ENCODE data around the gene RCOR1. TPM values are rescaled to one million over a fixed set of nuclear protein-coding genes. Genes with fewer than 3 reads are reported as not detected.

Gene RCOR1
- total RNA-seq, 1 donor from 2014 or later, result 4.7 TPM

DNA sequence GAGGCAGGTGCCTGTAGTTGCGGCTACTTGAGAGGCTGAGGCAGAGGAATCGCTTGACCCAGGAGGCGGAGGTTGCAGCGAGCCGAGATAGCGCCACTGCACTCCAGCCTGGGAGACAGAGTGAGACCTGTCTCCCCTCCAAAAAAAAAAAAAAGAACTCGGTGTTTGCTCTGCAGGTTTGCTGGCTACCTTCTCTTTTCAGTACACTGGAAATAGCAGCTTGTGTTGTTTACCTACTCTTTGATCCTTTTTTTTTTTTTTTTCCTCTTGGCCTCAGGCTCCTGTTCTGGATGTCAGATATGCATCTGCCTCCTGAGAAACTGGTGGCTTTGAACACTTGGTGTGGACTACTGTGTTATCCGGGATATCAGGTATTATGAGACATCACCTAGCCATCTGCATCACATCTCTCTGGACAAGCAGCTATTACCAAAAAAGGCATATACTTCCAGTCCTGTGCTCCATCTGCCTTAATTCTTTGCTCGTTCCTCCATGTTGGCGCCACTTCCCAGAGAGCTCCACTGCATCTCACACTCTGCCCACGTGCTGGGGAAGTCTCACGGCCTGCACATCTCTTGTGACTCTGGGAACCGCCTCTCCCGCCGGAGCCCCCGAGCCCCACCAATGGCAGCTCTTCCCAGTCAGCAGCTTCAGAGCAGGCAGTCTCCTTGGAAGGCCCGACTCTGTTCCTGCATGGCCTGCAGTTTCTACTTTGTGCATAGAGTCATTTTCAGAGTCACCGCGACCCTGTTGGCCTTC is 133.9 kb downstream of the RCOR1 start:
- no peaks in the 10 kb centered on the region for H3K27me3 ChIP-seq
- no peak overlapping the region for H3K27ac ChIP-seq
- H3K36me3 ChIP-seq, result peaks cover 21 to 55% of the 10 kb centered on the region in 2 donors
- H3K4me1 ChIP-seq, result no peaks in the 10 kb centered on the region
- H3K9me3 ChIP-seq, result no peaks in the 10 kb centered on the region
- TF ChIP-seq, protein P1, sequence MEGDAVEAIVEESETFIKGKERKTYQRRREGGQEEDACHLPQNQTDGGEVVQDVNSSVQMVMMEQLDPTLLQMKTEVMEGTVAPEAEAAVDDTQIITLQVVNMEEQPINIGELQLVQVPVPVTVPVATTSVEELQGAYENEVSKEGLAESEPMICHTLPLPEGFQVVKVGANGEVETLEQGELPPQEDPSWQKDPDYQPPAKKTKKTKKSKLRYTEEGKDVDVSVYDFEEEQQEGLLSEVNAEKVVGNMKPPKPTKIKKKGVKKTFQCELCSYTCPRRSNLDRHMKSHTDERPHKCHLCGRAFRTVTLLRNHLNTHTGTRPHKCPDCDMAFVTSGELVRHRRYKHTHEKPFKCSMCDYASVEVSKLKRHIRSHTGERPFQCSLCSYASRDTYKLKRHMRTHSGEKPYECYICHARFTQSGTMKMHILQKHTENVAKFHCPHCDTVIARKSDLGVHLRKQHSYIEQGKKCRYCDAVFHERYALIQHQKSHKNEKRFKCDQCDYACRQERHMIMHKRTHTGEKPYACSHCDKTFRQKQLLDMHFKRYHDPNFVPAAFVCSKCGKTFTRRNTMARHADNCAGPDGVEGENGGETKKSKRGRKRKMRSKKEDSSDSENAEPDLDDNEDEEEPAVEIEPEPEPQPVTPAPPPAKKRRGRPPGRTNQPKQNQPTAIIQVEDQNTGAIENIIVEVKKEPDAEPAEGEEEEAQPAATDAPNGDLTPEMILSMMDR (IDR thresholded peaks at IDR 0.05), result no peak
- no peak for DNase-seq (ENCODE audit: low spot score in 2 of 2)
- intact Hi-C loops (cut with DNase I), result no loop called here
- no peak overlapping the region for H3K4me3 ChIP-seq

- intact Hi-C loops (cut with DNase I), result no loop called here
- Histone ChIP-seq H3K4me3 (no peak overlapping the region), H3K27me3 (no peaks in the 10 kb centered on the region), H3K36me3 (peaks cover 21 to 45% of the 10 kb centered on the region in 2 donors), H3K4me1 (no peaks in the 10 kb centered on the region), H3K27ac (no peak overlapping the region), H3K9me3 (no peaks in the 10 kb centered on the region)
- TF ChIP-seq, protein P1 (IDR thresholded peaks at IDR 0.05), result no peak
- DNase-seq (ENCODE audit: low spot score in 2 of 2), result no peak
Observed at GRCh38 chr14:102727336-102728095, 135.1 kb downstream of the RCOR1 start.

DNA sequence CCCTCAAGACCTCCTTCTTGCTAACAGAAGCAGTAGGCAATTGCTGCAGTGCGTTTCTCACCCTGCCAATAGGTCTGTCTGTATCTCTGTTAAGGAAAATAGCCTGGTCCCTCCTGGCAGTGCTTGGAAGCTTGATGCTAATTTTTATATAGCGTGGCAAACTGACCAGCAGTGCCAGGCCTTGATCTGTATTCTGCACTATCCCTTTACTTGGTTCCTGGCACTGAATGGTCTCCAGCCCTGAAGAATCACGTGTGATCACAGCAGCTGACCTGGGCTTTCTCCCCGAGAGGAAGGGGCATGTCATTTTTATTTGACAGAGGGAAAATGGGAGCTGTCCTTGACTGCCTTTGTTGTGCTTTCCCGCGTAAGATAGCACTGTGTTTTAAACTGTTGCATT is 136.1 kb downstream of the RCOR1 start:
- TF ChIP-seq, protein P1 (IDR thresholded peaks at IDR 0.05), result no peak
- no peaks in the 10 kb centered on the region for H3K4me1 ChIP-seq
- H3K27ac ChIP-seq, result no peak overlapping the region
- peaks cover 21 to 35% of the 10 kb centered on the region in 2 donors for H3K36me3 ChIP-seq
- DNase-seq (ENCODE audit: low spot score in 2 of 2), result no peak
- intact Hi-C loops (cut with DNase I), result no loop called here
- H3K27me3 ChIP-seq, result no peaks in the 10 kb centered on the region
- no peak overlapping the region for H3K4me3 ChIP-seq
- no peaks in the 10 kb centered on the region for H3K9me3 ChIP-seq

DNA sequence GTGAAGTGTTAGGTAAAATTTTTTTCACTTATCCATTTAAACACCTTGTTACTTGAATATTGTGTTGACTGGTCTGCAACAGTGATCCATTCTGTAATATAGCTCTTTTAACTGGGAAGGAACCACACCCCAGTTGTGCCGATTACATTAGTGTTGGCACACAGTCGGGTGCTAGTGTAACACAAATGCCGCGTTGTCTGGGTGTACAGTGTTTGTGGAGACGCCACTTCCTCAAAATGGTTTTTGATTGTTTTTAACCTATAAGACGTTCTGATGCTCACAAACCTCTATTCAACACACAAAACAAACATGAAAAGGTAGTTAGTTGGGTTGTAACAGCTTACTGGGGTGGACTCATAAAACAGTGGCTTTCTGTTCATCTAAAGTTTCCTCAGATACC is 136.8 kb downstream of the RCOR1 start:
- intact Hi-C loops (cut with DNase I), result no loop called here
- no peak for DNase-seq (ENCODE audit: low spot score in 2 of 2)
- TF ChIP-seq, protein P1 (IDR thresholded peaks at IDR 0.05), result no peak
- Histone ChIP-seq H3K36me3 (peaks cover 21 to 30% of the 10 kb centered on the region in 2 donors), H3K9me3 (no peaks in the 10 kb centered on the region), H3K27ac (no peak overlapping the region), H3K4me1 (no peaks in the 10 kb centered on the region), H3K27me3 (no peaks in the 10 kb centered on the region), H3K4me3 (no peak overlapping the region)

DNA sequence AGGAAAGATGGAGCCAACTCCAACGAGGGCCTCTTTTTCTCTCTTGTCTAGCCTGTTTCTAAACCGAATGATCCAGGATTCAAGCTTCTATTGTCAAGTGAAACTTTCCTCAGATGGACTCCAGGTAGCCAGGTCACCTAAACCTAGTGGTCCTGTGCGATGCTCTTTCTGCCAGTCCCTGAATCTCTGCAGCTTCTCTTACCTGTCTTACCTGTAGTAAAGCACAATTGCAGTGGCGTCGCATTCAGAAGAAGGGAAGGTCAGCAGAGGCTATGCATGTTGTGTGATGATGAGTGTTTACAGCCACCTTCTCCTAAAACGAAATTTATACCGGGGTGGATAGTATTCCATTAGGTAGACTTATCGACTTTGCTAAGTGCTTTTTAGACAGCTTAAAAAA is 137.4 kb downstream of the RCOR1 start:
- Histone ChIP-seq H3K27me3 (no peaks in the 10 kb centered on the region), H3K9me3 (no peaks in the 10 kb centered on the region), H3K36me3 (peaks cover 21 to 30% of the 10 kb centered on the region in 2 donors), H3K4me3 (no peak overlapping the region), H3K27ac (no peak overlapping the region), H3K4me1 (no peaks in the 10 kb centered on the region)
- intact Hi-C loops (cut with DNase I), result no loop called here
- DNase-seq (ENCODE audit: low spot score in 2 of 2), result no peak
- TF ChIP-seq, protein P1 (IDR thresholded peaks at IDR 0.05), result no peak

All from ascending aorta (tissue), 2 donors.